NCI-H1694 treated with DMSO at 0.1 percent for 48 hours (cell line): ENCODE results near the gene ABHD12.

Experiments
- DNase-seq: peaks from one replicate; lab custom pipeline; 2025; lab: John Stamatoyannopoulos, UW

Gene ABHD12

GRCh38 chr20:25306991-25307903 is 83.4 kb downstream of the ABHD12 start:
- DNase-seq = no peak

GRCh38 chr20:25304025-25304549 is 86.5 kb downstream of the ABHD12 start:
- no peak for DNase-seq

- DNase-seq = no peak
Measured at GRCh38 chr20:25303292-25304024, 87.2 kb downstream of the ABHD12 start.

GRCh38 chr20:25302596-25302995 is 88.0 kb downstream of the ABHD12 start:
- no peak for DNase-seq

GRCh38 chr20:25301357-25301920 is 89.2 kb downstream of the ABHD12 start:
- DNase-seq = no peak

GRCh38 chr20:25300496-25301170 is 90.0 kb downstream of the ABHD12 start:
- no peak for DNase-seq

GRCh38 chr20:25299806-25300205 is 90.8 kb downstream of the ABHD12 start:
- no peak for DNase-seq

GRCh38 chr20:25297141-25297905 is 93.3 kb downstream of the ABHD12 start:
- no peak for DNase-seq

- DNase-seq = no peak
Measured at GRCh38 chr20:25296094-25297093, 94.2 kb downstream of the ABHD12 start.

GRCh38 chr20:25295386-25296093 is 95.1 kb downstream of the ABHD12 start:
- DNase-seq = no peak

- peak; percentile 43 for DNase-seq
Measured at GRCh38 chr20:25294459-25295385, 95.9 kb downstream of the ABHD12 start.

GRCh38 chr20:25293910-25294458 is 96.7 kb downstream of the ABHD12 start:
- no peak for DNase-seq

GRCh38 chr20:25293507-25293906 is 97.1 kb downstream of the ABHD12 start:
- DNase-seq = no peak

GRCh38 chr20:25292176-25292891 is 98.3 kb downstream of the ABHD12 start:
- DNase-seq = no peak

GRCh38 chr20:25291432-25292133 is 99.1 kb downstream of the ABHD12 start:
- no peak for DNase-seq

GRCh38 chr20:25290646-25291431 is 99.8 kb downstream of the ABHD12 start:
- DNase-seq = no peak
